GM12892 (cell line): ENCODE results near the gene TMEM201.

Source experiments
- DNase-seq: peaks from one replicate; pipeline ENCODE4 v3.0.0; 2011; ENCODE audit not compliant: insufficient read length
- FAIRE-seq: peaks from 2 replicates; lab custom pipeline; 2011; peaks lifted over from hg19 to GRCh38; lab: Jason Lieb, UNC
- POLR2A ChIP-seq: IDR thresholded peaks from 2 replicates; pipeline ENCODE4 v1.6.1; 2011; ENCODE audit warnings: low read depth, low read length, control low read depth
- POLR2AphosphoS5 ChIP-seq: IDR thresholded peaks from 2 replicates; pipeline ENCODE4 v1.6.1; 2011; ENCODE audit warnings: low read depth, low read length, control low read depth
- TAF1 ChIP-seq: IDR thresholded peaks from 2 replicates; pipeline ENCODE4 v1.6.1; 2011; ENCODE audit warnings: low read depth, mild to moderate bottlenecking, control low read depth, low read length, borderline replicate concordance

TMEM201 gene

DNA sequence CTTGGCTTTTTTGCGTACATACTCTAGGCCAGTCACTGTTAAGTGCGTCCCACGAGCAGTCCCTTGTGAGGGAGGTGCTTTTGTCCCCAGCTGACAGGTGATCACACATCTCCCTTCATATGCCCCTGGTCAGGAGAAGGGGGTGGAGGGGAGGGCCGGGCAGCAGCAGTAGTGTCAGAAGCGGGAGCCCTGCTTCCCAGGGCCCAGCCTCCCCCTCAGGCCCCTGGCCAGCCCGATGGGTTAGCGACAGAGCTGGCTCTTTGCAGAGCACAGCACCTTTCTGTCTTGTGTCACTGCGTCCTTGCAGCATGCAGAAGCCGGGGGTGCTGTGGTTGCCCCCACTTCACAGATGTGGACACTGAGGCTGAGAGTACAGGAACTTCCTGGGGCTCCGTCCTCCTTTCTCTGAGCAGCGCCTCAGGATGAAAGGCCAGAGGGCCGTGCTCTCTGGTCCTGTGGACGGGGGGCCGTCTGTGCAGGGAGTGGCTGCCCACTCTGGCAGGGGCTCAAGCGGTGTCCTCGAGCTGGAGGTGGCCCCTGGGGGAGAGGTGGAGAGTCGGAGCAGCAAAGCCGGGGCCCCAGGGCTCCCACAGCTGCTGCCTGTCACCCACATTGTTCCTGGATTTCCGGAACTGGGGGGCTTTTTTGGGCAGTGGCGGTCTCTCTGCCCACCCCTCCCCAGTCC is 5.9 kb downstream of the TMEM201 start:
- FAIRE-seq = no peak
- TF ChIP-seq POLR2AphosphoS5 = no peak
- no peak for TF ChIP-seq TAF1
- TF ChIP-seq POLR2A = no peak
- no peak for DNase-seq

GRCh38 chr1:9595156-9595967 is 6.7 kb downstream of the TMEM201 start:
- DNase-seq = no peak
- no peak for FAIRE-seq
- TF ChIP-seq POLR2AphosphoS5 (no peak), POLR2A (no peak), TAF1 (no peak)

GRCh38 chr1:9595968-9596340 is 7.2 kb downstream of the TMEM201 start:
- FAIRE-seq (no peak), DNase-seq (no peak)
- TF ChIP-seq POLR2AphosphoS5 (no peak), POLR2A (no peak), TAF1 (no peak)

GRCh38 chr1:9596415-9597123 is 7.9 kb downstream of the TMEM201 start:
- DNase-seq = no peak
- no peak for FAIRE-seq
- no peak for TF ChIP-seq POLR2AphosphoS5
- TF ChIP-seq POLR2A = no peak
- TF ChIP-seq TAF1 = no peak

GRCh38 chr1:9597361-9598315 is 8.9 kb downstream of the TMEM201 start:
- DNase-seq (no peak), FAIRE-seq (no peak)
- no peak for TF ChIP-seq TAF1
- TF ChIP-seq POLR2A = no peak
- no peak for TF ChIP-seq POLR2AphosphoS5

DNA sequence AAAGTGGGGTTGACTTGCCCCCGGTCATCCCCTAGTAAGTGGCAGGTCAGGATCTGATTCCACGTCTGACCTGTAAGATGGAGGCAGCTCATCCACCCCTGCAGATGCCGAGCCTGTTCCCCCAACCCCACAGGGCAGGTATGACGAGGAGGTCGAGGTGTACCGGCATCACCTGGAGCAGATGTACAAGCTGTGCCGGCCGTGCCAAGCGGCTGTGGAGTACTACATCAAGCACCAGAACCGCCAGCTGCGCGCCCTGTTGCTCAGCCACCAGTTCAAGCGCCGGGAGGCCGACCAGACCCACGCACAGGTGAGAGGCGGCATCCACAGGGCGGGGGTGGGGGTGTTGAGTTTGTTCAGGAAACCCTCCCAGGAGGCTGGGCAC is 9.6 kb downstream of the TMEM201 start:
- FAIRE-seq (no peak), DNase-seq (no peak)
- no peak for TF ChIP-seq POLR2A
- TF ChIP-seq TAF1 = no peak
- no peak for TF ChIP-seq POLR2AphosphoS5

DNA sequence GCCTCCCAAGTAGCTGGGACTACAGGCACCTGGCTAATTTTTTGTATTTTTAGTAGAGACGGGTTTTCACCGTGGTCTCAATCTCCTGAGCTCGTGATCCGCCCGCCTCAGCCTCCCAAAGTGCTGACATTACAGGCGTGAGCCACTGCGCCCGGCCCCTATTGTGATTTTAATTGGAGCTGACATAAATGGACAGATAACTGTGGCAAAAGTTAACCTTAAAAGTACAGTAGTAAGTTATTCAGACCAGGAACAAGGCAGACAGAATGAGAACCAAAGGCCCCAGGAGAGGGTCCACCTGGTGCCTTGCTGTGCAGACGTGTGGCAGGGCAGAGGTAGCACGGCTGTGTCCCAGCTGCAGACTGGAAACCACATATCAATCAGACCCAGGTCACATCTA is 11.0 kb downstream of the TMEM201 start:
- DNase-seq (no peak), FAIRE-seq (no peak)
- no peak for TF ChIP-seq POLR2A
- no peak for TF ChIP-seq POLR2AphosphoS5
- no peak for TF ChIP-seq TAF1

- no peak for FAIRE-seq
- no peak for DNase-seq
- no peak for TF ChIP-seq POLR2A
- no peak for TF ChIP-seq TAF1
Observed at GRCh38 chr1:9600861-9601834, 12.4 kb downstream of the TMEM201 start.

DNA sequence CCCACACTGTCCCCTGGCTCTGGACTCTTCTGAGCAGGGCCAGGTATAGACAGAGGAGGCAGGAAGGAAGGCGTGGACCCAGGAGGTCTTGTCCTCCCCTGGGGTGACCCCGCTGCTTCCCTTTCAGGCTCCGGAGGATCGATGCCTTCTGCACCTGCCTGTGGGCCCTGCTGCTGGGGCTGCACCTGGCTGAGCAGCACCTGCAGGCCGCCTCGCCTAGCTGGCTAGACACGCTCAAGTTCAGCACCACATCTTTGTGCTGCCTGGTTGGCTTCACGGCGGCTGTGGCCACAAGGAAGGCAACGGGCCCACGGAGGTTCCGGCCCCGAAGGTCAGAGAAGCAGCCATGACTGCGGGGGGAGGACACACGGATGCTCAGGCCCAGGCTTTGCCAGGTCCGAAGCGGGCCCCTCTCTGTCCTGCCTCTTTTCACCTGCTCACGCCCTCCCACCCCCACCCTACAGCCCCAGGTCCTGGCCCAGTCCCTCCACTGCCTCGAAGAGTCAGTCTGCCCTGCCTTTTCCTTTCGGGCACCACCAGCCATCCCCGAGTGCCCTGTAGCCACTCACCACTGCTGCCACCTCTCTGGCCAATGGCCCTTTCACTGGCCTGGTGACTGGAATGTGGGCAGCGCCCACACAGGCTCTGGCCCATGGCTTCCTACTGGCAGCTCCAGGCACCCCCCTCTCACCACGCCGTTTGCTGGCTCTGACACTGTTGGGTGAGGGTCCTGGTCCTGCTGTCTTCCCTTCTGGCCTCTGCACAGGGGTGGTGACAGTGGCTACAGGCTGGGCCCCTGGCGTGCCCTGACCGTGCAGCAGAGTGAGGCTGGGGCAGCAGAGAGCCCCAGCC is 13.5 kb downstream of the TMEM201 start:
- FAIRE-seq (no peak), DNase-seq (no peak)
- TF ChIP-seq POLR2A = no peak
- no peak for TF ChIP-seq POLR2AphosphoS5
- no peak for TF ChIP-seq TAF1
